ENCODE measurements around the gene TTC39C.

GRCh38 chr18:24080861-24081260, 66.3 kb downstream of the TTC39C start:
- TF ChIP-seq REST (IDR thresholded peaks at IDR 0.05; ENCODE audit: unreplicated experiment), result no peak
- no peak for TF ChIP-seq CTCF (conservative IDR thresholded peaks at IDR 0.05; ENCODE audit: low read depth in 2 of 2)
- TF ChIP-seq POLR2AphosphoS5 (IDR thresholded peaks at IDR 0.05; ENCODE audit: low read depth), result no peak
- no peak for TF ChIP-seq CREB1 (CRISPR knock-in tag; IDR thresholded peaks at IDR 0.05; ENCODE audit: low read depth)
- no peak for TF ChIP-seq EZH2 (IDR thresholded peaks at IDR 0.05; ENCODE audit: low read depth, unreplicated experiment)
- TF ChIP-seq EZH2phosphoT487 (IDR thresholded peaks at IDR 0.05; ENCODE audit: unreplicated experiment), result no peak

Measured in GM23338 (cell line).